Left ventricle myocardium inferior (tissue), 1 donor: Measurements from ENCODE around the gene HDAC11. TPM values are rescaled to one million over a fixed set of nuclear protein-coding genes. Genes with fewer than 3 reads are reported as not detected.

ENCODE experiments used
- DNase-seq: peaks from one replicate; pipeline ENCODE4 v3.0.0-alpha.2; 2020
- H3K27ac ChIP-seq: fragments of 200-600 bp; replicated peaks from 2 replicates; pipeline ENCODE4 v1.8.0; 2021
- H3K27me3 ChIP-seq: fragments of 200-600 bp; 2 replicates; pipeline ENCODE4 v1.8.0; 2021; ENCODE audit warnings: low read depth
- H3K36me3 ChIP-seq: fragments of 200-600 bp; 2 replicates; pipeline ENCODE4 v1.8.0; 2021
- H3K4me1 ChIP-seq: fragments of 200-600 bp; 2 replicates; pipeline ENCODE4 v1.8.0; 2021
- H3K4me3 ChIP-seq: fragments of 200-600 bp; 2 replicates; pipeline ENCODE4 v1.8.0; 2021; ENCODE audit warnings: mild to moderate bottlenecking, moderate library complexity
- H3K9me3 ChIP-seq: fragments of 200-600 bp; replicated peaks from 2 replicates; pipeline ENCODE4 v1.8.0; 2021
- intact Hi-C: fragments of 100-400 bp; cut with micrococcal nuclease; formaldehyde crosslinking; loops from one replicate; pipeline ENCODE4 v1.11.0; 2022
- total RNA-seq: library from RNA; stranded (reverse); fragmentation: NEBNext Ultra II Directional; extraction: Animal tissue kit (Norgen Biotek cat#: 25700); gene quantifications from one replicate; pipeline ENCODE4 v1.2.1, GENCODE V29; 2021
- TF ChIP-seq, protein P1 (sequence below): fragments of 200-600 bp; IDR thresholded peaks from 2 replicates; pipeline ENCODE4 v1.8.0; 2021; ENCODE audit warnings: antibody characterized with exemption, mild to moderate bottlenecking, borderline replicate concordance
- donor health status: DM: no; HTN: yes; CAD: no; lungs with severe emphysema.

Gene HDAC11
- total RNA-seq, 1 donor from 2014 or later = 34.3 TPM

DNA sequence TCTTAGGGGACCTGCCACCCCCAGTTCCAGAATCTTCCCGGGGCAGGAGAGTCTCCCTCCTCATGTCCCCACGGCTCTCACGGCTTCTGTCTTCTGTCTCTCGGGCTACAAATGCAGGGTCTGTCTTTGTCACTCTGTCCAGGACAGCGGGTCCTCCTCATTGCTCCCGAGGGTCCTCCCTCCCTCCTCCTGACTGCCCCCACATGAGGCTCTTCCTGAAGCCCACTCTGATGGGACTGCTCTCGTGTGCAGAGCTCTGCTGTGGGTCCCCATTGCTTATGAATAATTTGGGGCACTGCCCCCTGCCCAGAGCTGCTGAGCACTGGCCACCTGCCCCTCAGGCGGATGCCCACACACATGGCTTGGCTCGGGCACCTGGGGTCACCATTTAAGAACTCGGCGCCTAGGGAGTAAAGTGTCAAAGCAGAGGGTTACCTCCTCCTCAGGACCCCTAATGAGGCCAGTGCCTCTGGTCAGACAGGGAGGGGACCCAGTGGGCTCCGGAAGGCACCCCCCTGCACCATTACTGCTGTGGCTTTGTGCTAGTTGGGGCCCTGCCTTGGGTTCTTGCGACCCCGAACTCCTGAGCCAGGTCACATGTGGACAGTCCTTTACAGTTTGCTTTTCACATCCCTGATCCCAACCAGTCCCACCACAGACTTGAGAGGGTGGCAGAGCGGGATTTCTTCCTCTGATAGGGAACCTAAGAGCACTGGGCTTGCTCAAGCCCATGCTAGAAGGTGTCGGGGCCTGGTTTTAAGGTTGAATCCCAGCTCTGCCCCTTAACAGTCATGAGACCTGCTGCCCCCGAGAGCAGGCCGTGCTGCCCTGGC lies 22.1 kb downstream of the HDAC11 start:
- TF ChIP-seq, protein P1, sequence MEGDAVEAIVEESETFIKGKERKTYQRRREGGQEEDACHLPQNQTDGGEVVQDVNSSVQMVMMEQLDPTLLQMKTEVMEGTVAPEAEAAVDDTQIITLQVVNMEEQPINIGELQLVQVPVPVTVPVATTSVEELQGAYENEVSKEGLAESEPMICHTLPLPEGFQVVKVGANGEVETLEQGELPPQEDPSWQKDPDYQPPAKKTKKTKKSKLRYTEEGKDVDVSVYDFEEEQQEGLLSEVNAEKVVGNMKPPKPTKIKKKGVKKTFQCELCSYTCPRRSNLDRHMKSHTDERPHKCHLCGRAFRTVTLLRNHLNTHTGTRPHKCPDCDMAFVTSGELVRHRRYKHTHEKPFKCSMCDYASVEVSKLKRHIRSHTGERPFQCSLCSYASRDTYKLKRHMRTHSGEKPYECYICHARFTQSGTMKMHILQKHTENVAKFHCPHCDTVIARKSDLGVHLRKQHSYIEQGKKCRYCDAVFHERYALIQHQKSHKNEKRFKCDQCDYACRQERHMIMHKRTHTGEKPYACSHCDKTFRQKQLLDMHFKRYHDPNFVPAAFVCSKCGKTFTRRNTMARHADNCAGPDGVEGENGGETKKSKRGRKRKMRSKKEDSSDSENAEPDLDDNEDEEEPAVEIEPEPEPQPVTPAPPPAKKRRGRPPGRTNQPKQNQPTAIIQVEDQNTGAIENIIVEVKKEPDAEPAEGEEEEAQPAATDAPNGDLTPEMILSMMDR = no peak
- Histone ChIP-seq H3K36me3 (peaks cover 18% of the 10 kb centered on the region), H3K9me3 (no peaks in the 10 kb centered on the region), H3K4me1 (peaks cover 2% of the 10 kb centered on the region), H3K27me3 (no peaks in the 10 kb centered on the region), H3K4me3 (no peak overlapping the region), H3K27ac (no peak overlapping the region)
- DNase-seq = no peak
- intact Hi-C loops = no loop called here

DNA sequence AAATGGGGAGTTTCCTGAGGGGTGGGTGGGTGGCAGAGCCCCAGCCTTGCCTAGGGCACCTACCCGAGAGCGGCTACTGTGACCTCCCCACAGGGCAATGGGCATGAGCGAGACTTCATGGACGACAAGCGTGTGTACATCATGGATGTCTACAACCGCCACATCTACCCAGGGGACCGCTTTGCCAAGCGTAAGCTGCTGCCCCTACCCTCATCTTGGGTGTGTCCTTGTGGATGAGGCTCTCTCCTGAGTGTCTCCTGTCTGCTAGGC lies 22.6 kb downstream of the HDAC11 start:
- TF ChIP-seq, protein P1 = no peak
- intact Hi-C loops = no loop called here
- peaks cover 7% of the 10 kb centered on the region for H3K4me1 ChIP-seq
- no peak overlapping the region for H3K4me3 ChIP-seq
- DNase-seq = no peak
- H3K36me3 ChIP-seq = peaks cover 18% of the 10 kb centered on the region
- H3K27ac ChIP-seq = no peak overlapping the region
- H3K27me3 ChIP-seq = no peaks in the 10 kb centered on the region
- H3K9me3 ChIP-seq = no peaks in the 10 kb centered on the region

DNA sequence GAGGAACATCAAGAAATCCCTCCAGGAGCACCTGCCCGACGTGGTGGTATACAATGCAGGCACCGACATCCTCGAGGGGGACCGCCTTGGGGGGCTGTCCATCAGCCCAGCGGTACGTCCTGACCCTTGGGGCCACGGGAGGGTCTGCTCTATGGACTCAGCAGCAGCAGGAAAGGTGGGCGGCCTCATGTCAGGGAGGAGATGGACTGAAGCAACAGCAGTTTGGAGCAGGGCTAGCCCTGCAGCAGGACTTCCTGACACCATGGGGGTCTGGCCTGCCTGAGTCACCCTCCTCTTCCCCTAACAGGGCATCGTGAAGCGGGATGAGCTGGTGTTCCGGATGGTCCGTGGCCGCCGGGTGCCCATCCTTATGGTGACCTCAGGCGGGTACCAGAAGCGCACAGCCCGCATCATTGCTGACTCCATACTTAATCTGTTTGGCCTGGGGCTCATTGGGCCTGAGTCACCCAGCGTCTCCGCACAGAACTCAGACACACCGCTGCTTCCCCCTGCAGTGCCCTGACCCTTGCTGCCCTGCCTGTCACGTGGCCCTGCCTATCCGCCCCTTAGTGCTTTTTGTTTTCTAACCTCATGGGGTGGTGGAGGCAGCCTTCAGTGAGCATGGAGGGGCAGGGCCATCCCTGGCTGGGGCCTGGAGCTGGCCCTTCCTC lies 24.2 kb downstream of the HDAC11 start:
- intact Hi-C loops = no loop called here
- DNase-seq = no peak
- Histone ChIP-seq H3K4me1 (peaks cover 11% of the 10 kb centered on the region), H3K36me3 (peaks cover 18% of the 10 kb centered on the region), H3K27ac (no peak overlapping the region), H3K27me3 (no peaks in the 10 kb centered on the region), H3K9me3 (no peaks in the 10 kb centered on the region), H3K4me3 (no peak overlapping the region)
- TF ChIP-seq, protein P1 = no peak

DNA sequence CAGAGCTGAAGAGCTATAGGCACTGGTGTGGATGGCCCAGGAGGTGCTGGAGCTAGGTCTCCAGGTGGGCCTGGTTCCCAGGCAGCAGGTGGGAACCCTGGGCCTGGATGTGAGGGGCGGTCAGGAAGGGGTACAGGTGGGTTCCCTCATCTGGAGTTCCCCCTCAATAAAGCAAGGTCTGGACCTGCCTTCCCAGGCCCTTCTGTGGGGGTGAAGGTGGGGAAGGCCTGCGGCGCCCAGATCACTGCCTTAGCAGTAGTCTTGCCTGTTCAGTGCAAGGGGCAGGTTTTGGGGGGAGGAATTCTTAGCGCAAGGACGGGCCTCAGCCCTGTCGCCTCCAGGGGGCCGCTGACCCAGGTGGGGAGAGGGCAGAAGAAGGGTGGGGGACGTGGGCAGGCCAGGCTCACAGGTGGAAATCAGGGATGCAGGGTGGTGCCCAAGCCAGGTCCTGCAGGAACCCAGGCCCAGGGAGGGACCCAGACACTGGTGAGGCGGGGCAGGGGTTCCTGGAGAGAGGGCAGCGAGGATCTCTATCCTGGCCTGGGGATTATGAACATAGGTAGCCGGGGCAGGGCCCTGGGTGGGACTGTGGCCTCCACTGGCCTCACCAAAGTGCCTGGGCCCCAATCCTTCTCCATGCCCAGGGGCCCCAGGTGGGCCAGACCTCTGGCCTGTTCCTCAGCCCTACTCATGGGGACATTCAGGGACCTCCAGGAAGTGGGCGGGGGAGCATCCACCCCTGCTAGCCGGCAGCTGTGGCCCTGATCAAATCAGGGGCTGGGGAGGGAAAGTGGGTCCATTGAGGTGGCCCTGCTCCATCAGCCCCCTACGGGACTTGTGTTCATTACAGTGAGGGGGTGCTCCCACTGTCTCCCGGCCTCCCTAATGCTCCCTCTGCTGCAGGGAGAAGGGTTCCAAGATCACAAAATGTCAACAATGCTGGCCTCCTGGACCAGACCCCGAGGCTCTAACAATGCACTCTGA lies 25.3 kb downstream of the HDAC11 start:
- no peak overlapping the region for H3K4me3 ChIP-seq
- peaks cover 18% of the 10 kb centered on the region for H3K36me3 ChIP-seq
- H3K27ac ChIP-seq = no peak overlapping the region
- intact Hi-C loops = no loop called here
- no peaks in the 10 kb centered on the region for H3K27me3 ChIP-seq
- no peaks in the 10 kb centered on the region for H3K9me3 ChIP-seq
- H3K4me1 ChIP-seq = peaks cover 11% of the 10 kb centered on the region
- no peak for DNase-seq
- TF ChIP-seq, protein P1 = no peak

DNA sequence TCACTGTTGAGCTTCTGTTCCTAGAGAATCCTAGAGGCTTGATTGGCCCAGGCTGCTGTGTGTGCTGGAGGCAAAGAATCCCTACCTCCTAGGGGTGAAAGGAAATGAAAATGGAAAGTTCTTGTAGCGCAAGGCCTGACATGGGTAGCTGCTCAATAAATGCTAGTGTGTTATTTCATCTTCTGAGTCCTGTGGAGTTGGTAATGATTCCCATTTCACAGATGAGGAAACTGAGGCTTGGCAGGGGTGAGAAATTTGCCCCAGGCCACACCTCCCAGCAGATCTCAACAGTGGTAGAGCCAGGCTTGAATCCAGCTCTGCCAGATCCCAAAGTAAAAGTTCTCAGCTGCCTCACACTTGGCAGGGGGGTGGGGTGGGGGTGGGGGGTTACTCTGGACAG lies 26.1 kb downstream of the HDAC11 start:
- no peak for DNase-seq
- H3K27ac ChIP-seq = no peak overlapping the region
- H3K4me1 ChIP-seq = peaks cover 11% of the 10 kb centered on the region
- H3K4me3 ChIP-seq = no peak overlapping the region
- peaks cover 18% of the 10 kb centered on the region for H3K36me3 ChIP-seq
- no peaks in the 10 kb centered on the region for H3K27me3 ChIP-seq
- TF ChIP-seq, protein P1 = no peak
- intact Hi-C loops = no loop called here
- H3K9me3 ChIP-seq = no peaks in the 10 kb centered on the region
